HL-60 (cell line): ENCODE measurements around the gene COX4I1.

Experiments used
- POLR2AphosphoS5 ChIP-seq: IDR thresholded peaks from 2 replicates; pipeline ENCODE4 v1.6.1; 2012; ENCODE audit warnings: low read depth
- SPI1 ChIP-seq: IDR thresholded peaks from 2 replicates; pipeline ENCODE4 v1.6.1; 2012; ENCODE audit warnings: low read depth, mild to moderate bottlenecking, borderline replicate concordance
- TF ChIP-seq, protein P1 (sequence below): IDR thresholded peaks from one replicate; pipeline ENCODE4 v1.5.1; 2011; ENCODE audit warnings: low read length, control low read depth, inconsistent platforms; ENCODE audit not compliant: insufficient read depth
- TF ChIP-seq, protein P2 (sequence below): IDR thresholded peaks from 2 replicates; pipeline ENCODE4 v1.6.1; 2012; ENCODE audit warnings: low read depth; ENCODE audit not compliant: insufficient replicate concordance

DNA sequence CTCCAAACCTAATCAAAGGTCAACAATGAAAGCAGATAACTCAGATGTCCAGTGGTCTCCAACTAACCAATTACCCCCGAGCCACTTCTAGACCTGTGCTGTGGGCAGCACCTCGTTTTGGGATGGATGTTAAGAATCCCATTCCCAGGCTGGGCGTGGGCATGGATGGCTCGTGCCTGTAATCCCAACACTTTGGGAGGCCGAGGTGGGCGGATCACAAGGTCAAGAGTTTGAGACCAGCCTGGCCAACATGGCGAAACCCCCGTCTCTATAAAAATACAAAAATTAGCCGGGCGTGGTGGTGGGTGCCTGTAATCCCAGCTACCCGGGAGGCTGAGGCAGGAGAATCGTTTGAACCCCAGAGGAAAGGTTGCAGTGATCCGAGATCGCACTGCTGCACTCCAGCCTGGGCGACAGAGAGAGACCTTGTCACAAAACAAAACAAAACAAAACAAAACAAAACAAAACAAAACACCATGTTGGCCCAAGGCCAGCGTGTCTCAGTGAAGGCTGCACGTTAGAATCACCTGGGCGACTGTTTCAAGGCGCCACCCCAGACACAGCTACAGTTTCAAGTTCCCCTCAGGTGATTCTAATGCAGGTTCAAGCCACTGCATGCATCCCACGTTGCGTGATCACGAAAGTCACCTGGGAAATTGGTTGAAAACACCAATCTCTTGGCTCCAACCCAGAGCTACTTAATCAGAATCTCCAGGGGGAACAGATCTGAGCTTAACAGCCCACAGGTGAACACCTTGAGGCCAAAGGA lies 21.3 kb downstream of the COX4I1 start:
- TF ChIP-seq, protein P1, sequence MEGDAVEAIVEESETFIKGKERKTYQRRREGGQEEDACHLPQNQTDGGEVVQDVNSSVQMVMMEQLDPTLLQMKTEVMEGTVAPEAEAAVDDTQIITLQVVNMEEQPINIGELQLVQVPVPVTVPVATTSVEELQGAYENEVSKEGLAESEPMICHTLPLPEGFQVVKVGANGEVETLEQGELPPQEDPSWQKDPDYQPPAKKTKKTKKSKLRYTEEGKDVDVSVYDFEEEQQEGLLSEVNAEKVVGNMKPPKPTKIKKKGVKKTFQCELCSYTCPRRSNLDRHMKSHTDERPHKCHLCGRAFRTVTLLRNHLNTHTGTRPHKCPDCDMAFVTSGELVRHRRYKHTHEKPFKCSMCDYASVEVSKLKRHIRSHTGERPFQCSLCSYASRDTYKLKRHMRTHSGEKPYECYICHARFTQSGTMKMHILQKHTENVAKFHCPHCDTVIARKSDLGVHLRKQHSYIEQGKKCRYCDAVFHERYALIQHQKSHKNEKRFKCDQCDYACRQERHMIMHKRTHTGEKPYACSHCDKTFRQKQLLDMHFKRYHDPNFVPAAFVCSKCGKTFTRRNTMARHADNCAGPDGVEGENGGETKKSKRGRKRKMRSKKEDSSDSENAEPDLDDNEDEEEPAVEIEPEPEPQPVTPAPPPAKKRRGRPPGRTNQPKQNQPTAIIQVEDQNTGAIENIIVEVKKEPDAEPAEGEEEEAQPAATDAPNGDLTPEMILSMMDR = no peak
- TF ChIP-seq SPI1 (no peak), POLR2AphosphoS5 (no peak)
- TF ChIP-seq, protein P2, sequence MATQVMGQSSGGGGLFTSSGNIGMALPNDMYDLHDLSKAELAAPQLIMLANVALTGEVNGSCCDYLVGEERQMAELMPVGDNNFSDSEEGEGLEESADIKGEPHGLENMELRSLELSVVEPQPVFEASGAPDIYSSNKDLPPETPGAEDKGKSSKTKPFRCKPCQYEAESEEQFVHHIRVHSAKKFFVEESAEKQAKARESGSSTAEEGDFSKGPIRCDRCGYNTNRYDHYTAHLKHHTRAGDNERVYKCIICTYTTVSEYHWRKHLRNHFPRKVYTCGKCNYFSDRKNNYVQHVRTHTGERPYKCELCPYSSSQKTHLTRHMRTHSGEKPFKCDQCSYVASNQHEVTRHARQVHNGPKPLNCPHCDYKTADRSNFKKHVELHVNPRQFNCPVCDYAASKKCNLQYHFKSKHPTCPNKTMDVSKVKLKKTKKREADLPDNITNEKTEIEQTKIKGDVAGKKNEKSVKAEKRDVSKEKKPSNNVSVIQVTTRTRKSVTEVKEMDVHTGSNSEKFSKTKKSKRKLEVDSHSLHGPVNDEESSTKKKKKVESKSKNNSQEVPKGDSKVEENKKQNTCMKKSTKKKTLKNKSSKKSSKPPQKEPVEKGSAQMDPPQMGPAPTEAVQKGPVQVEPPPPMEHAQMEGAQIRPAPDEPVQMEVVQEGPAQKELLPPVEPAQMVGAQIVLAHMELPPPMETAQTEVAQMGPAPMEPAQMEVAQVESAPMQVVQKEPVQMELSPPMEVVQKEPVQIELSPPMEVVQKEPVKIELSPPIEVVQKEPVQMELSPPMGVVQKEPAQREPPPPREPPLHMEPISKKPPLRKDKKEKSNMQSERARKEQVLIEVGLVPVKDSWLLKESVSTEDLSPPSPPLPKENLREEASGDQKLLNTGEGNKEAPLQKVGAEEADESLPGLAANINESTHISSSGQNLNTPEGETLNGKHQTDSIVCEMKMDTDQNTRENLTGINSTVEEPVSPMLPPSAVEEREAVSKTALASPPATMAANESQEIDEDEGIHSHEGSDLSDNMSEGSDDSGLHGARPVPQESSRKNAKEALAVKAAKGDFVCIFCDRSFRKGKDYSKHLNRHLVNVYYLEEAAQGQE = no peak
